HG03575 (cell line): Measurements from ENCODE around the gene PXT1.
"Not testable (repeated sequence)": the region's sequence is repeated elsewhere in the genome, so short reads cannot be mapped to it uniquely, and the experiment has no call there.

Experiments used
- ATAC-seq: cut with Tn5 transposase; IDR thresholded peaks from one replicate; pipeline ENCODE4 v1.9.1; 2021; ENCODE audit not compliant: unreplicated experiment, insufficient number of reproducible peaks, low FRiP score; ENCODE audit errors: extremely low read depth

PXT1 gene

GRCh38 chr6:36409718-36410117, 32.9 kb downstream of the PXT1 start:
- not testable (repeated sequence) for ATAC-seq

GRCh38 chr6:36404164-36404563, 38.5 kb downstream of the PXT1 start:
- no peak for ATAC-seq

- ATAC-seq, result no peak
These were observed 40.2 kb downstream of the PXT1 start for GRCh38 chr6:36402481-36402880.

GRCh38 chr6:36399970-36400369, 42.7 kb downstream of the PXT1 start:
- no peak for ATAC-seq

GRCh38 chr6:36392621-36393020, 50.0 kb downstream of the PXT1 start:
- no peak for ATAC-seq

- ATAC-seq, result no peak
These were observed 53.3 kb downstream of the PXT1 start for GRCh38 chr6:36389353-36389752.

- no peak for ATAC-seq
These were observed 55.0 kb downstream of the PXT1 start, which contains the start of gene ETV7 for GRCh38 chr6:36387440-36388303. Gene ETV7, minus strand, starts transcription at chr6:36387669. Its CDS starts 128 bp downstream, at chr6:36387541.

- no peak for ATAC-seq
These were observed 55.9 kb downstream of the PXT1 start for GRCh38 chr6:36386495-36387439.

GRCh38 chr6:36384095-36384494, 58.6 kb downstream of the PXT1 start:
- ATAC-seq, result no peak

GRCh38 chr6:36383606-36384005, 59.0 kb downstream of the PXT1 start:
- no peak for ATAC-seq

GRCh38 chr6:36382976-36383375, 59.7 kb downstream of the PXT1 start:
- no peak for ATAC-seq

GRCh38 chr6:36381502-36382389, 60.9 kb downstream of the PXT1 start:
- ATAC-seq, result no peak

- ATAC-seq, result no peak
These were observed 62.5 kb downstream of the PXT1 start for GRCh38 chr6:36380166-36380565.

- ATAC-seq, result no peak
These were observed 63.7 kb downstream of the PXT1 start for GRCh38 chr6:36378936-36379335.

GRCh38 chr6:36378243-36378920, 64.3 kb downstream of the PXT1 start:
- ATAC-seq, result no peak

GRCh38 chr6:36377594-36377993, 65.1 kb downstream of the PXT1 start:
- ATAC-seq, result no peak

- no peak for ATAC-seq
These were observed 65.9 kb downstream of the PXT1 start for GRCh38 chr6:36376742-36377141.

- ATAC-seq, result no peak
These were observed 66.5 kb downstream of the PXT1 start for GRCh38 chr6:36376183-36376582.
